Esophagus squamous epithelium (tissue), 4 donors: ENCODE data around the gene SREBF1.

ENCODE experiments used
- CTCF ChIP-seq, 6 experiments: fragments of 450-650 bp in 4 of 6; fragments of 200-600 bp in 2 of 6; sonication (generic) in 2 of 6; IDR thresholded peaks; one replicate each; pipeline ENCODE4 v1.5.1; 2016 to 2019; ENCODE audit warnings: antibody characterized with exemption in 6 of 6, mild to moderate bottlenecking in 4 of 6, moderate library complexity in 4 of 6
- POLR2A ChIP-seq, 4 donors: fragments of 450-650 bp; IDR thresholded peaks; one replicate each; pipeline ENCODE4 v1.6.1; 2017; ENCODE audit warnings: antibody characterized with exemption in 4 of 4, mild to moderate bottlenecking in 4 of 4, moderate library complexity in 3 of 4

GRCh38 chr17:17827826-17828621 is 8.8 kb downstream of the SREBF1 start:
- TF ChIP-seq POLR2A (IDR thresholded peaks at IDR 0.05) (no peak), CTCF (IDR thresholded peaks at IDR 0.05) (no peak)
